Renal pelvis (tissue), 4 donors: ENCODE measurements around the gene DLGAP4. TPM values are rescaled to one million over a fixed set of nuclear protein-coding genes. Genes with fewer than 3 reads are reported as not detected.

Experiments
- DNase-seq: peaks from one replicate; pipeline ENCODE4 v3.0.0-alpha.2; 2013
- polyA plus RNA-seq, 3 donors: library from polyadenylated mRNA; unstranded; fragments of 120-200 nt; gene quantifications; one replicate each; pipeline ENCODE4 v1.2.1, GENCODE V29; 2013; ENCODE audit not compliant: insufficient read length in 3 of 3

The DLGAP4 gene
- polyA plus RNA-seq, 3 donors: 68.8 to 72.5 (median 69.3) TPM

- no peak for DNase-seq
Observed at GRCh38 chr20:36272547-36273220, 33.5 kb upstream of the DLGAP4 start.

- DNase-seq: no peak
Observed at GRCh38 chr20:36273414-36274180, 32.5 kb upstream of the DLGAP4 start.

GRCh38 chr20:36274181-36274841 is 31.8 kb upstream of the DLGAP4 start:
- DNase-seq: no peak

GRCh38 chr20:36275011-36275410 is 31.1 kb upstream of the DLGAP4 start:
- DNase-seq: no peak

- no peak for DNase-seq
Observed at GRCh38 chr20:36275441-36276189, 30.5 kb upstream of the DLGAP4 start.

GRCh38 chr20:36277546-36277945 is 28.6 kb upstream of the DLGAP4 start:
- no peak for DNase-seq

- DNase-seq: no peak
Observed at GRCh38 chr20:36279362-36279761, 26.8 kb upstream of the DLGAP4 start.

- DNase-seq: no peak
Observed at GRCh38 chr20:36279776-36280175, 26.4 kb upstream of the DLGAP4 start.

GRCh38 chr20:36281785-36282380 is 24.3 kb upstream of the DLGAP4 start:
- DNase-seq: no peak

GRCh38 chr20:36284751-36285150 is 21.4 kb upstream of the DLGAP4 start:
- DNase-seq: no peak

- DNase-seq: no peak
Observed at GRCh38 chr20:36285746-36286447, 20.2 kb upstream of the DLGAP4 start.

GRCh38 chr20:36297656-36298055 is 8.5 kb upstream of the DLGAP4 start:
- no peak for DNase-seq

GRCh38 chr20:36298061-36298460 is 8.1 kb upstream of the DLGAP4 start:
- no peak for DNase-seq

- no peak for DNase-seq
Observed at GRCh38 chr20:36298795-36299339, 7.3 kb upstream of the DLGAP4 start.

GRCh38 chr20:36299459-36299858 is 6.7 kb upstream of the DLGAP4 start:
- DNase-seq: no peak

GRCh38 chr20:36301359-36302119 is 4.6 kb upstream of the DLGAP4 start:
- DNase-seq: no peak

- no peak for DNase-seq
Observed at GRCh38 chr20:36303020-36303595, 3.0 kb upstream of the DLGAP4 start.

- no peak for DNase-seq
Observed at GRCh38 chr20:36303831-36304230, 2.3 kb upstream of the DLGAP4 start.

- no peak for DNase-seq
Observed at GRCh38 chr20:36304786-36305495, 1.2 kb upstream of the DLGAP4 start.
